DMS79 (cell line): ENCODE data around the gene BRD4.
A peak's percentile ranks its signal among the peaks of the same experiment; 100 is the strongest.
"Not testable (repeated sequence)": the region's sequence is repeated elsewhere in the genome, so short reads cannot be mapped to it uniquely, and the experiment has no call there.

ENCODE experiments used
- DNase-seq: peaks from one replicate; lab custom pipeline; 2025; lab: John Stamatoyannopoulos, UW

BRD4 gene

DNA sequence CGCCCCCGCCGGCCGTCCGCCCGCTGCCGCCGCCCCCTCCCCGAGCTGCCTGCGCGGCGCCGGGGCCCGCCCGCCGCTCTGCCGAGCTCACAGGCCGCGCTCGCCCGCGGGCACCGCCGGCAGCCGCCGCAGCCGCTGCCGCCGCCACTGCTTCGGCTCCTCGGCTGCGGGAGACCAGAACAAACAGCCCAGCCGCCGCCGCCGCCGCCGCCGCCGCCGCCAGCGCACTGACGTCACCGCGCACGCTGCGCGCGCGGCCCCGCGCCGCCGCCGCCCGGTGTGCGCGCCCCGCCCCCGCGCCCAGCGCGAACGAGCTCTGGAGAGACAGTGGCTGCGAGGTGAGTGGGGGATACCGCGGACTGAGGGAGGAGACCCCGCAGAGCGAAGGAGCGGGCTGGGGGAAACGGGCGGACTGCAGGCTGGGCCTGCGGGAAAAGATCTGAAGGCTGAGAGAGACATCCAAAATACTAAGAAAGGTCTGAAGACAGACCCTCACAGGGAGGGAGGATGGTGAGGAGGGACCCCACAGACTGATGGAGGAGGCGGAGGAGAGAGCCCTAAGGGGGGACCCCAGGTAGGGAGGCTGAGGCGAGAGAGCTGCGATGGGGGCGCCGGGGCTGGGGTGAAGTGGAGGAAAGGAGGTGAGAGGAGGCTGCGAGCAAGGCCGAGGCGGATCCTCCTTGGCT, at the start of gene BRD4:
Gene BRD4 (minus strand): TSS at position 229 of the 686 bp plus-strand sequence. CDS start 59,440 bp downstream, outside the sequence.
- DNase-seq: no peak

- no peak for DNase-seq
These were observed 49.5 kb upstream of the BRD4 start for GRCh38 chr19:15381864-15382263.

DNA sequence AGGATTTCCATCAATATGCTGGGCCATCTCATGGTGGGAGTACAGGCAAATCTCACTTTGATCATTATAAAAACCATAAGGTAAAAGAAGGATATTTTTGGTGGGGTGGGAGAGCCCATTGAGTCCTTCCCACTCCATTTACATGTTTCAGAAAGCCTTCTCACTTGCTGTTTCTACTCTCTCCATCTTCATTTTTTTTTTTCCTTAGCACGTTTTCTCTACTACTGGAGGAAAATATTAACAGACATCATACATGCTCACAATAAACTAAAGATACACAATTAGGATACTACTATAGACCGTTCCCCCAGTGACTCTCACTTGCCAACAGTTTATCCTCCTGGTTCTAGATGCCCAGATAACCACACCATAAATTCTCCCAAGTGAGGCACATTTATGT, 49.1 kb upstream of the BRD4 start:
- DNase-seq: no peak

DNA sequence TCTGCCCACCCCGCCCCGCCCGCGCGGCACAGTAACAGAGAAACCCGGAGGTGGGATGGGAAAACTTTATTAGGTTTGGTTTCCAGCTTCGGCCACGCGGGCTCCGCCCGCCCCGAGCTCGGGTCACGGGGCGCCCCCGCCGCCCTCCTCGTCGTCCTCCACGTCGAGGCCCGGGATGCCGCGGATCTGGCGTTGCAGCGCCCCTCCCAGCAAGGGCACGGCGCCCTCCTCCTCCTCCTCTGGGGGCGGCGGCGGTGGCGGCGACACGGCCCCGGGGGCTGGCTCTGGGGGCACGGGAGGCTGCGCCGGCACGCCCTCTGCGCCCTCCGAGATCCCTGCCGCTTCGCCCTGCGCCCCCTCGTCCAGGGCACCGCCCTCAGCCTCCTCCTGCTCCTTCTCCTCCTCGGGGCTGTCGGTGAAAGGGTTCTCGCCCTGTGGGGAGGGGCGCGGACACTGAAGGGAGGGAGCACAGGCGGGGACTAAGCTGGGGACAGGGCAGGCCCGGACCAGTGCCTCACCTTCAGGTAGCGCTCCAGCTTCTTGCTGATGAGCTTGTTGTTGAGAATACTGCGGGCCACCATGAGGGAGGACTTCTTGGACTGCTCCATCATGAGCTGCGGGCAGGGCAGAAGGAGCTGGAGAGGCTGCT, 47.8 kb upstream of the BRD4 start:
- peak; percentile 35 for DNase-seq

DNA sequence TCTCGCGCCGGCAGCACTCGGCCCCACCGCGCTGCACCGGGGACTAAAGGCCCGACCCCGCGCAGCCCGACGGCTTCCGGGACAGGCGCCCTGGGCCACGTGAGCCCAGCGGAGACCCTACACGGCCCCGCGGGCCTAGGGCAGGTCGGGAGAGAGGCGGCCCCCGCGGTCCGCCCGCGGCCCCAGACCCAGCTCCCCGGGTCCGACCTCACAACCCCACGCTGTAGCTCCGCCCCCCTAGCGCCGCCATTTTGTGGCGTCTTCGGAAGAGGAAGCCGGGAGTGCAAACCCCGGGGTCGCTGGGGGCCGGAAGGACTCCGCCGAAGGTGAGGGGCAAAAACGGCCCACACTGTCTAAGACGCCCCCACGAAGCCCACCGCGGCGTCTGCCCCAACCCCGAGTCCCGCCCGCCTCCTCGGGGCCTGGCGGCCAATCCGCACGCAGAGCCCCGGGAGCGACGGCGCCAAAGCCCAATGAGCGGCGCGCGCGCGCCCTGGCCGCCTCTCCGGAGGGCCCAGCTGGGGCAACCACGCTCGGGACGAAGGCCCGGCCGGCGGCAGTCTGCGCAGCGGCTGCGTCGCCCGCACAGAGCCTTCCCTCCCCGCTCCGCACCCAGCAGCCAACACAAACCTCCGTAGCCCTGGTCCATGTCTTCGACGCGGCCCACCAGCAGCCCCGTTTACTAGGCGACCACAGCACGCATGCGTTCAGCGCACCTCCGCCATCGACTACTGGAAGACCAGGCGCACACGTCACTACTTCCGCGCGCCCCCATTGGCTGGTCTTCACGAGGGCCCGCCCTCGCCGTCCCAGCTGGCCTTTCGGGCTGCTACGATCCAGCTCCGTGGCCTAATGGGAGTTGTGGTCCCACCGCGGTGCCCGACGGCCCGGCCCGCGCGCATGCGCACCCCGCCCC, 47.0 kb upstream of the BRD4 start, which contains the start of gene AKAP8:
Gene AKAP8 (minus strand): TSS at position 705 of the 916 bp plus-strand sequence. CDS start 56 bp downstream, at position 649.
- peak; percentile 92 for DNase-seq

- DNase-seq: peak; percentile 22
These were observed 46.3 kb upstream of the BRD4 start for GRCh38 chr19:15378534-15379082.

DNA sequence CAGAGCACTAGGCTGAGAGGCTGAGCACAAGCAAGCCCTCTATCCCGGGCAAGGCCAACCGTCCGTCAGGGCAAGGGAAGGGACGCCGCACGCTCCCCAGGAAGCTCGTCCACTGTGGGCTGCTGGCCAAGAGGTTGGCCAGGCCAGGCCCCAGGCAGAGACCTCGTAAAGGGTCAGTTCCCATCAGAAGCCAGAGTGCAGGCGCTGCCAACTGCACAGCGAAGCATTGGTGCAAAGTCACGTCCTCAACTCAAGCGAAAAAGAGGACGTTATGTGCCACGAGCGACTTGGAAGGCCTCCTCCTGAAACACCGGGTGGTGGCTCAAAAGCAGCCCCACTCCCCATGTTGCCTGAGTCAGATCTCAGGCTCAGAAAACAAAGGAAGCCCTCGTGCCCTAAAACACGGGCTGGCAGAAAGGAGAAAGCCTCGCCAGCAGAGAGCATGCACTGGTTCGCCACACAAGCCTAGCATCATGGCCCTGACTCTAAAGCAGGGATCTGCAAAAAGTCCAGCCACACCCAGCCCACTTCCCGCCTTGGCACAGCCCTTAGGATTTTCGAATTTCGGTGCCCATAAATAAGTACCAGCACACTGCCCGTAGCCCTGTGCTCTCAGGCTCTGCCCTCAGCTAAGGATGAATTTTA, 42.6 kb upstream of the BRD4 start:
- no peak for DNase-seq

- no peak for DNase-seq
These were observed 41.8 kb upstream of the BRD4 start for GRCh38 chr19:15374105-15374651.

DNA sequence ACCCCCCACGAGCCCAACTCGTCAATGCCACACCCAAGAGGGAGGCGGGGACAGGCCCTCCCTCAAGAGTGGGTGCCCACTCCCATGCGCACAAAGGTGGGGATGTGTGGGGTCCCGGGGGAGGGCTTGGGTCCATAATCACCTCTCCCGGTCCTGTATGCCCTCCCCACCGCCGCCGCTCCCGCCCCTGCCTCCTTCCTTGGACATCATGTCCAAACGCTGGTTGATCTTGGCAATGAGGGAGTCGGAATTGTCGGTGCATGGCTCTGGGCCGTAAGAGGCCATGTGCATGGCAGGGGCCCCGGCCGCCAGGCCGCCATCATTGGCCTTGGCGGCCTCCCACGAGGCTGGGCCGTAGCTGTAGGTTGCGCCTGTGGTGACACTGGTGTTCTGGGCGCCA, 41.3 kb upstream of the BRD4 start:
- DNase-seq: no peak

DNA sequence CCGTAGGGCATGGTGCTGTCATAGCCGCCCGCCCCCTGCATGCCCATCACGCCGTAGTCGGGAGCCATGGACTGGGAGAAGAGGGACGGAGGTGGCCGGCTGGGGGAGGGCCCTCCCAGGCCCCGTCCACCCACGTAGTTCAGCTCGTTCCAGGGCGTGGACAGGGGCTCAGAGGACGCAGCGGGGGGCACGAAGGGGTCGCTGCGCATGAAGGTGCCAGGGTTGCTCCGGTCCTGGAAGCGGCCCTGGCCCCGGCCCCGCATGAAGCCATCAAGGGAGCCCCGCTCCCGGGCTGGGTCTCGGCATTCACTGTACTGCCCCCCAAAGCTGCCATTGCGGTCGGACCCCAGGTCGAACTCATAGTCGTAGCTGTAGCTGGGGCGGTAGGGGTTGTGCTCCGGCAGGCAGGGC, 40.6 kb upstream of the BRD4 start:
- DNase-seq: no peak

DNA sequence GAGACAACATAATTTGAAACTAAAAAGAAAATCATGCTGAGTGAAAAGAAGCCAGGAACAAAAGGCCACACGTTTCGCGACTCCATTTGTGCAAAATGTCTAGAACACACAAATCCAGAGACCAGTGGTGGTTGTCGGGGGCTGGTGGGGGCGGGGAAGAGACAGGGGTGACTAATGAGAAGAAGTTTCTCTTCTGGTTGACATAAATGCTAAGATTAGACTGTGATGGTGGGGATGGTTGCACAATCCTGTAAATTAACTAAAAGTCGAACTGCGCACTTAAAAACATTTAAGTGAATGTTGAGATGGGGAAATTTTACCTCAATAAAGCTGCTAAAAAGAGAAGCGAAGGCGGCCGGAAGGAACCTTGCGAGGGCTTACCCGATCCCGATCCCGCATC, 40.1 kb upstream of the BRD4 start:
- DNase-seq: no peak

GRCh38 chr19:15371786-15372380, 39.5 kb upstream of the BRD4 start:
- DNase-seq: no peak

DNA sequence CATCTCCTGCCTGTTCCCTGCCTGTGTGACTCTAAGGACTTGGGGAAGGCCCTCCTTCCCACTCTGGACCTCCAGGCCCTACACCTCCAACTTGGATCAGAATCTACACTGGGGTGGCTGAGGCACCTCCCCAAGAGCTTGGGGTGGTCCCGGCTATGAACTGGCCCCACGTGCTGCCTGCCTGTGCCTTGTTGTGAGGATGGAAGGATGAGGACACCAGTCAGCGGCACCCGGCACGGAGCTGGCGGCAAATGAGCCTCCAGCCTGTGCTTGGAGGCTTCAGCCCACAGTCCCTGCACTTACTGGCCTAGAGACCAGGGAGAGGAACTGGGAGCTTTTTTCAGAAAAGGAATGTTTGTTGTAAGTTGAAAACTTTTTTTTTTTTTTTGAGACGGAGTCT, 38.8 kb upstream of the BRD4 start:
- DNase-seq: no peak

DNA sequence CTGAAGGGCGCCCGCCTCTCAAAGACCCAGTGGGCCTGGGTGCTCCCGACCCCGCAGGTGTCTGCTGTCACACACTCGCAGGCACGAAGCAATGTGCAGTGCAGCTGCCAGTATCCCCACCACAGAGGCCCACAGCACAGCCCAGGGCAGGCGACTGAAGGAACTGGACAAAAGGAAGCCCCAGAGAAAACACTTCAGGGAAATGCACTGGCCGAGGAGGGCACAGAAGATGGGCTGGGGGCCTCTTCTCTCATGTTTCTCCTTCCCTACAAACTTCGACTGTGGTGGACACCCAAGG, 37.2 kb upstream of the BRD4 start:
- no peak for DNase-seq

DNA sequence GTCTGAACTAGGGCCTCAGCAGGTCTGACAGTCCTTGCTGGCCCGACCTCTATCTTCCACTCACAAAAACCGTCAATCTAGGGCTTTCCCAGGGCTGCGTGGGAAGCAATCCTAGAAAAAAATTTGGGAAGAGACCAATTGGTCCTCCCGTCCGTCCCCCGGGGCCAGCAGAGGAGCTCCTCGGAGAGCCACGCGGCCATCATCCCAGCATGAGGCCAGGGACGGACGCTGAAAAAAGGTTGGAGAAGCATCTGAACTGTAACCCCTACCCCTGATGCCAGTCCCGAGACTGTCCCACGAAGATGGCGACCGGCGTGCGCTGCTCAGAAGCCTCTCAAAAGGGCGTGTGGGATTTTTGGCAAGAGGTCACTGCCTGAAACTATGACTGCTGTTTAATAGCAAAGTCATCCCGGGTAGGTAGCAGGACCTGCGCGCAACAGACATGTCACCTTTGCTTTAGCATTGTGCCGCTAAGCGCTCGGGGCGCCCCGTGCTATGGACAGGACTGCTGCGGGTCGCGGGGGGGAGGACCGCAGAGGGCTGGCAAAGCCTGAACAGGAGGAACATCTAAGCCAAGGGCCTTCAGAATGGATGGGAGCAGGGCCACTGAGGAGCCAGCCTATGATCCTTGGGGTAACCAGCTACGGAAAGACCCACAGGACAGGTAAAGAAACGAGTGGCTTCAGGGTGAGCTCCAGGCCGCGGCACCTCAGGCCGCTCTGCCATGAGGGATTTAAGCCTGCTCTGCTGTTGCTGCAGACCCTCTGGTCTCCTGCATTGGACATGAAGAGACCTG, 36.7 kb upstream of the BRD4 start:
- no peak for DNase-seq

GRCh38 chr19:15368051-15368632, 35.8 kb upstream of the BRD4 start:
- DNase-seq: no peak

GRCh38 chr19:15367439-15367838, 35.1 kb upstream of the BRD4 start:
- DNase-seq: no peak

- DNase-seq: no peak
These were observed 32.9 kb upstream of the BRD4 start for GRCh38 chr19:15365264-15365663.

DNA sequence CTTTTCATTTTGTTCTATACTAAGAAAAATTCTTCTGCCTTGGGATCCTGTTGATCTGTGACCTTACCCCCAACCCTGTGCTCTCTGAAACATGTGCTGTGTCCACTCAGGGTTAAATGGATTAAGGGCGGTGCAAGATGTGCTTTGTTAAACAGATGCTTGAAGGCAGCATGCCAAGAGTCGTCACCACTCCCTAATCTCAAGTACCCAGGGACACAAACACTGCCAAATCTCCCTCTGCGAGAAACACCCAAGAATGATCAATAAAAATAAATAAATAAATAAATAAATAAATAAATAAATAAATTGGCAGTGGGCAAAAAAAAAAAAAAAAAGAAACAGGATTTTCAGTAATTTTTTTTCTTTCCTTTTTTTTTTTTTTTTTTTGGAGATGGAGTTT, 31.5 kb upstream of the BRD4 start:
- not testable (repeated sequence) for DNase-seq

DNA sequence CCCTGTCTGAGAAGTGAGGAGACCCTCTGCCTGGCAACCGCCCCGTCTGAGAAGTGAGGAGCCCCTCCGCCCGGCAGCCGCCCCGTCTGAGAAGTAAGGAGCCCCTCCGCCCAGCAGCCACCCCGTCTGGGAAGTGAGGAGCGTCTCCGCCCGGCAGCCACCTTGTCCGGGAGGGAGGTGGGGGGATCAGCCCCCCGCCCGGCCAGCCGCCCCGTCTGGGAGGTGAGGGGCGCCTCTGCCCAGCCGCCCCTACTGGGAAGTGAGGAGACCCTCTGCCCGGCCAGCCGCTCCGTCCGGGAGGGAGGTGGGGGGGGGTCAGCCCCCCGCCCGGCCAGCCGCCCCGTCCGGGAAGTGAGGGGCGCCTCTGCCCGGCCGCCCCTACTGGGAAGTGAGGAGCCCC, 30.7 kb upstream of the BRD4 start:
- DNase-seq: not testable (repeated sequence)
